Subcutaneous adipose tissue (tissue), 4 donors: ENCODE results near the gene AGER. TPM values are rescaled to one million over a fixed set of nuclear protein-coding genes. Genes with fewer than 3 reads are reported as not detected.

Experiments
- total RNA-seq, 4 donors: library from RNA; depleted of rRNA; stranded (reverse); fragments of >200 nt; gene quantifications; one replicate each; pipeline ENCODE4 v1.1.0, GENCODE V29; 2016
- TF ChIP-seq, protein P1 (sequence below): fragments of 450-650 bp; IDR thresholded peaks from one replicate; pipeline ENCODE4 v1.5.1; 2016; ENCODE audit warnings: low read depth, mild to moderate bottlenecking, control low read depth, antibody characterized with exemption, moderate library complexity

Gene AGER
- total RNA-seq, 4 donors from 2014 or later = 2.4 to 5.5 (median 2.8) TPM

GRCh38 chr6:32210191-32210601 is 26.1 kb upstream of the AGER start:
- TF ChIP-seq, protein P1, sequence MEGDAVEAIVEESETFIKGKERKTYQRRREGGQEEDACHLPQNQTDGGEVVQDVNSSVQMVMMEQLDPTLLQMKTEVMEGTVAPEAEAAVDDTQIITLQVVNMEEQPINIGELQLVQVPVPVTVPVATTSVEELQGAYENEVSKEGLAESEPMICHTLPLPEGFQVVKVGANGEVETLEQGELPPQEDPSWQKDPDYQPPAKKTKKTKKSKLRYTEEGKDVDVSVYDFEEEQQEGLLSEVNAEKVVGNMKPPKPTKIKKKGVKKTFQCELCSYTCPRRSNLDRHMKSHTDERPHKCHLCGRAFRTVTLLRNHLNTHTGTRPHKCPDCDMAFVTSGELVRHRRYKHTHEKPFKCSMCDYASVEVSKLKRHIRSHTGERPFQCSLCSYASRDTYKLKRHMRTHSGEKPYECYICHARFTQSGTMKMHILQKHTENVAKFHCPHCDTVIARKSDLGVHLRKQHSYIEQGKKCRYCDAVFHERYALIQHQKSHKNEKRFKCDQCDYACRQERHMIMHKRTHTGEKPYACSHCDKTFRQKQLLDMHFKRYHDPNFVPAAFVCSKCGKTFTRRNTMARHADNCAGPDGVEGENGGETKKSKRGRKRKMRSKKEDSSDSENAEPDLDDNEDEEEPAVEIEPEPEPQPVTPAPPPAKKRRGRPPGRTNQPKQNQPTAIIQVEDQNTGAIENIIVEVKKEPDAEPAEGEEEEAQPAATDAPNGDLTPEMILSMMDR = no peak

DNA sequence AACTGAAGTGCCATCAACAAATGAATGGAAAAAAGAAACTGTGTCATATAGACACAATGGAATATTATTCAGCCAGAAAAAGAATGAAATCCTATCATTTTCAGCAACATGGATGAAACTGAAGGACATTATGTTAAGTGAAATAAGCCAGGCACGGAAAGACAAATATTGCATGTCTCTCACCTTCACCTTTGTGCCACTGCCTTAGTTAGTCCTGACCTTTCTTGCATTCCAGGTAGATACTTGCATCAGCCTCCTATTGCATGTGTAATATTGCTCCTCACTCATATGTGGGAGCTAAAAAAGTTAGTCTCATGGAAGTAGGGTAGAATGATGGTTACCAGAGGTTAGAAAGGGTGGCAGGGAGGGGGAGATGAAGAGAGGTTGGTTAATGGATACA is 24.9 kb upstream of the AGER start:
- TF ChIP-seq, protein P1 = no peak

DNA sequence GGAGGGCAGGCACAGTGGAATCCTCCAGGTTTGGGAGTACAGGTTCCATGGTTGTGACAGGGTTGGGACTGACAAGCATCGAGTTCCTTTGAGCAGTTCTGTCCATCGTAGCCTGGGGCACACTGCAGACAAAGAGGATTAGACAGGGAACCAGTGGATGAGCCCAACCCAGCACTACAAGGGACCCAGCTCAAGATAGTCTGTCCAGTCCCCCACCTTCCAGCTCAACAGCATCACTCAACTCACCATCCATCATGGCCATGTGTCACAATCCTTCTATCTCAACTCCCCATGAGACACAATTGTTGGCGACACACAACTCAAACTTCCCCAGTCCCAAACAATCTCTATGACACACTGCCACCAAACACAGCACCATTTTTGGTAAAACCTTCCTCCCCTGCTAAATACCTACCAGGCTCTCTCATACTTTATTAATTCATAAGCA is 20.2 kb upstream of the AGER start:
- TF ChIP-seq, protein P1 = no peak

DNA sequence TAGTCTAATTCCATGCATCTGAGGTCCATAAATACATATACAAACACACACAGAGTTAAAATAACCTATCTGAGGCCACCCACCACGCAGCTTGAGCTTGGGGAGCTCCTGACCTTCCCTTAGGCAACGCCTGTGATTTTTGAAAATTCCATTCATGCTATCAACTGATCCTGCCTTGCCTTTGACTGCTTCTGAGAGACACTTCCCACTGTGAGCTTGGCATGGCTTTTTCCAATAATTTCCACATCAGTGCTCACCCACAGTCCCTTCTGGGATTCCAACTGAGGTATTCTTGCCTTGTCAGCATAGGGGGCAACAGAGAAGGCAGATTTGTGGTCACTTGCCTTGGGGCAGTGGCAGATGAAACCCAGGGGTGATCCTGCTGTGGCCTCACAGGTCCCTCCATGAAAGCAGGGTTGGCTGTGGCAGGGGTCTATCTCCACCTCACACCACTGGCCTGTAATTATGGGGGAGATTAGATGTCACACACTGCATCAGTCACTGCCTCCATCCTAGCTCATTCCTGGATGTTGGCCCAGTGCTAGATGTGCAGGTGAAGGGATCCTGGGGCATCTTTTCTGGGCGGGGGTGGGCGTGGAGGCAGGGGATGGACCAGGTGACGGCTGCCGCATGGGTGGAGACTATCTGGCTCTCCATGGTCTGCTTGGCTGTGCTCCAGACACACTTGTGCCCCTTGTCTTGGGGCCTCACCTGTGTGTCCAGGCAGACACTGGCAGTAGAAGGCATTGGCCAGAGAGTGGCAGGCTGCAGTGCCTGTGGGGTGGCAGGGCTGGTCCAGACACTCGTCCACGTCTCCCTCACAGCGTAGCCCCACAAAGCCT is 19.6 kb upstream of the AGER start:
- TF ChIP-seq, protein P1 = no peak

GRCh38 chr6:32202186-32202585 is 18.1 kb upstream of the AGER start:
- TF ChIP-seq, protein P1 = no peak

DNA sequence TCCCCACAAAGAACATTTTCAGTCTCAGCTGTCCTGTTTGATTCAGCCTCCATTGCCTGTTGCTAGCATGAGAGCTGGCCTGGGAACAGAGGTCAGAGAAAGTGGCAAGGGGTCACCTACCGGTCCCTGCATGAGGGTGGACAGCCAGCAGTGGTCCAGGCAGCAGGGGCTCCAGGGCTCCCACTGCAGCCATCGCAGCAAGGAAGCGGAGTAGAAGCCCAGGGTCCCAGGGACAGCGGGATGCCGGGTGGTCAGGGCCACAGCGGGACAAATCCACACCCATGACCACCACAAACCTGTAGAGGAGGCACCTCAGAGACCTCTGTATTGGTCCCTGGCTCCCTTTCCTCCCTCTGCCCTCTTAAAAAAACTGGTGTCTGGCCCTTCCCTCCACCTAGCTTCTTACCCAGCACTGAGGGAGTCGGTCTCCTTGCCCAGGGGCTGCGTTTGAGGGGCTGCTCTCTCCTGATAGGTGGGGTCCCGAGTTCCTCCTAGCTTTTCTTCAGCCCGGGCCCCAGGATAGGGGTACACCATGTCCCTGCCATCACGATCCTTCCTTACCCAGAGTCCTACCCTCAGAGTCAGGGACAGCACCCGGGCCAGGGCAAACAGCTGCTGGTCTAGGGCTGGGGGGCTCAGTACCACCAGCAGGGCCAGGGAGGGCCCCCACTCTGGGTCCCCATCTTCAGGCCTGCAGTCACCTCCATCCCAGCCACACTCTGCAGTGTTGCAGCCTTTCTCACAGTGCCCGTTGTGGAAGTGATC is 16.8 kb upstream of the AGER start:
- TF ChIP-seq, protein P1 = no peak

DNA sequence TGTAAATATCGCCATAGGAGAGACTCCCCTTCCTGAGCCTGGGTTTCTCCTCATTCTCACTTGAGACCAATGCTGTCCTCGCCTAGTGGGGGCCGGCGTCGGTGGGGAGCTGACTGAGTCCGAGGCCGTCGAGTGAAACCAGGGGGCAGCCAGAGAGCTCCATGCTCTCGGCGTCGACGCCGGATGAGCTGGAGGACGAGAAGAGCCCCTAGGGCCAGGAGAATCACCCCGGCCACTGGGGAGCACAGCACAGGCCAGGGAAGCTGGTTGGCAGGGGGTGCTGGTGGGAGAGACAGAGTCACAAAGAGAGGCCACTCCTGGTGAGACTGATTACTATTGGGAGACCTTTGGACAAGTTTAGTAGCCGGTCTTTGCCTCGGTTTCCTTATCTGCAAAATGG is 14.8 kb upstream of the AGER start:
- TF ChIP-seq, protein P1 = no peak
